Activated naive CD4-positive, alpha-beta T cell treated with anti-CD3 and anti-CD28 coated beads, Interleukin-2, amount 10 ng/mL, durations not matched to agents 5 hours and 36 hours (primary cell): Measurements from ENCODE around the gene ZBTB6. TPM values are rescaled to one million over a fixed set of nuclear protein-coding genes. Genes with fewer than 3 reads are reported as not detected.

Experiments
- total RNA-seq, 2 experiments: library from RNA; stranded (reverse); gene quantifications; one replicate each; pipeline ENCODE4 v1.2.3, GENCODE V29; 2021

Gene ZBTB6, protein sequence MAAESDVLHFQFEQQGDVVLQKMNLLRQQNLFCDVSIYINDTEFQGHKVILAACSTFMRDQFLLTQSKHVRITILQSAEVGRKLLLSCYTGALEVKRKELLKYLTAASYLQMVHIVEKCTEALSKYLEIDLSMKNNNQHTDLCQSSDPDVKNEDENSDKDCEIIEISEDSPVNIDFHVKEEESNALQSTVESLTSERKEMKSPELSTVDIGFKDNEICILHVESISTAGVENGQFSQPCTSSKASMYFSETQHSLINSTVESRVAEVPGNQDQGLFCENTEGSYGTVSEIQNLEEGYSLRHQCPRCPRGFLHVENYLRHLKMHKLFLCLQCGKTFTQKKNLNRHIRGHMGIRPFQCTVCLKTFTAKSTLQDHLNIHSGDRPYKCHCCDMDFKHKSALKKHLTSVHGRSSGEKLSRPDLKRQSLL
- total RNA-seq, result 10 to 100 TPM; 11.4 to 12.2 TPM

DNA sequence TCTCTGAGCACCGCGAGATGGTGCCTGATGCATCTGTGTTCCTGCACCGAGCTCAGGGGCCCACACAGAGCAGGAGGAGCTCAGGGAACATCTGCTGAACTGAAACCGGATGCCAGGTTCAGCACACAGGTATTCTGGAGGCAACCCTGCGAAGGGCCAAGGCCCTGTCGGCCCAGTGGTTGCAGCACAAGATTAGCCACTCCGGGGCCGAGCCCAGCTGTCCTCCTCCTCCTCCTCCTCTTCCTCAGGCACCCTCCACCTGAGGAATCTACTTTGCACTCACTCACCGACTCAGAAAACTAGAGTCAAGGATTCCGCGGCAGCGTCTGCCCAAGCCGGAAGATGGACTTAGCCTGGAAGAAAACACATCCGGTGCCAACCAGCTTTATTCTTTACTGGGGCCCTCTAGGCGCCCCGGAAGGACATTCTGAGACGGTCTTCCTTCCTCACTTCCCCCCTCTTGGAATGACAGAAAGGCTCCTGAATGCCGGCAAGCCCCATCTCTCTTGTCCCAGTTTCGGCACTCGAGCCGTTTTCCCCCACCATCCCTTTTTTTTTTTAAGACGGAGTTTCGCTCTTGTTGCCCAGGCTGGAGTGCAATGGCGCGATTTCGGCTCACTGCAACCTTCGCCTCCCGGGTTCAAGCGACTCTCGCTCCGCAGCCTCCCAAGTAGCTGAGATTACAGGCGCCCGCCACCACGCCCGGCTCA is at the start of gene ZBTB6:
ZBTB6 (minus strand) TSS at position 360 of the 710 bp plus-strand sequence. CDS start 1,251 bp downstream, outside the sequence.

DNA sequence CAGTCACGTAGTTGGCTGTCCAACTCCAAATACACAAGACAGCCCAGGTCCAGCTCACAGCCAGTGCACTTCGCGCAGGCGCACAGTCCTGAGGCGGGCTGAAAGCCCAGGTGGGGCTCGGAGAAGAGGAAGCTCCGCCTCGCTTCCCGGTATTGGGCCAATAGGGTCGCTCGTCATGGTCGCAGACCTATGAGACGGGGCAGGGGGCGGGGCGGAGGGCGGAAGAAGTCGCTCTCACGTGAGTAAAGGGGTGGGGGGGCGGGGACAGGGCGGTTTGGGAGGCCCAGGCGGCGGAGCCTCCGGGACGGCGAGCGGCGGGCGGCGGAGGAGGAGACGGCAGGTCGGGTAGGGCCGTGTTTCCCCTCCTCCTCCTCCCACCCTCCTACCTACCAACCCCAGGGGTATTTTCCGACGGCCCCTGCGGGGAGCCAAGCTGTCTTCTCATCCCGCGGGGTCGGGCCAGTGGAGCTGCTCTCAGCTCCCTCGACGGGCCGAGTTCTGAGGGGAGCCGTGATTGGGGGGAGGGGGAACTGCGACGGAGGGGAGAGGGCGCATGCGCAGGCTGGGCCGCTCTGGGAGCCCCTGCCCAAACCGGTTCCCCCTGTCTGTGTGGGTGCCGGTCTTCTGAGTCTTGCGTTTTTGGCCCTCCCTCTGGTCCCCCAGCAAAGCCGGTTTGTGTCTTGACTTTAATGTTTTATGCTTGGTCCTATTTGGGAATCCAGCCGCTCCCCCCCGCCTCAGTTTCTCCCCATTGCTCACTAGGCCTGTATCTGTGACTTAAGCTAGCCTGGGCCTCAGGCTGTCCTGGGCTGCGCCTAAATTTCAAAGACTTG is 27.8 kb upstream of the ZBTB6 start, which contains the start of gene RABGAP1:
RABGAP1 (plus strand) TSS at position 272 of the 833 bp plus-strand sequence. CDS start 16,040 bp downstream, outside the sequence.

DNA sequence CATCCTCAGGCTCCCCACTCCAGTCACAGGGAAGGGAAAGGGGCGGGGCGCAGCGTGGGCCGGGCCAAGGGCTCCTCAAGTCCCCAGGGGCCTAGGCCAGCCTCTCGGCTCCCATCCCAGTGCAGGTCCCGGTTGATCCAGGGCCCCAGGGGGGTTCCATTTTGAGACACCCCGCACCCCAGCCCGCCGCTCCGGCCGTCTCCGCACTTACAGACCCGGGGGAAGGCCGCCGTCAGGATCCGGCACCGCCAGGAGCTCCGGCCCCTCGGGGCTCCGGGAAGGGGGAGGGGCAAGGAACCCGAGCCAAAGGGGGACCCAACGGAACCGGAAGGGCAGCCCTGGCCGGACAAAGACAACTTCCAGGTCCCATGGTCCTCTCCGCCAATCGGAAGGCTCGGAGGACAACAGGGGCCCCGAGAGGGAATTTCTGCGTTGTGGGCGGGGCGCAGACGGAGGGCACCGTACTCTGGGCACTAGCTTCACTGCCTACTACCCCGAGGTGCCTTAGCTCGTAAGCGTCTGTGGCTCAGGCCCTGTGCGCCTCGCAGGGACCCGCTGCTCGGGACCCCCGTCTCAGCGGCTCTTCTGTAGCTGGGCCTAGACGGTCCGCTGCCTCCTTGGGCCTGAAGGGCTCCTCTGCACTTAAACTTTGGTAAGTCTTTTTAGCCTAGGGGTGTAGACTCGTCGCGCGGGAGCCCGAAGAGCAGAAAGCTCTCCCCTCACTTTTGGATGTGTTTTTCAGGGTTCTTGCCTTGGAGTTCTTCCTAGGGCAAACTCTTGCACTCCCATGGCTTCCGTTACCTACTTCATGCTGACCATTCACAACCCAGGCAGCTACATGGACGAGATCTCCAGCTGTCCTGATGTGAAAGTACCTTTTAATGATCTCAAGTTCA is 18.4 kb upstream of the ZBTB6 start, which contains the start of gene ZBTB26:
ZBTB26 (minus strand) TSS at position 287 of the 896 bp plus-strand sequence. CDS start 11,578 bp downstream, outside the sequence.

DNA sequence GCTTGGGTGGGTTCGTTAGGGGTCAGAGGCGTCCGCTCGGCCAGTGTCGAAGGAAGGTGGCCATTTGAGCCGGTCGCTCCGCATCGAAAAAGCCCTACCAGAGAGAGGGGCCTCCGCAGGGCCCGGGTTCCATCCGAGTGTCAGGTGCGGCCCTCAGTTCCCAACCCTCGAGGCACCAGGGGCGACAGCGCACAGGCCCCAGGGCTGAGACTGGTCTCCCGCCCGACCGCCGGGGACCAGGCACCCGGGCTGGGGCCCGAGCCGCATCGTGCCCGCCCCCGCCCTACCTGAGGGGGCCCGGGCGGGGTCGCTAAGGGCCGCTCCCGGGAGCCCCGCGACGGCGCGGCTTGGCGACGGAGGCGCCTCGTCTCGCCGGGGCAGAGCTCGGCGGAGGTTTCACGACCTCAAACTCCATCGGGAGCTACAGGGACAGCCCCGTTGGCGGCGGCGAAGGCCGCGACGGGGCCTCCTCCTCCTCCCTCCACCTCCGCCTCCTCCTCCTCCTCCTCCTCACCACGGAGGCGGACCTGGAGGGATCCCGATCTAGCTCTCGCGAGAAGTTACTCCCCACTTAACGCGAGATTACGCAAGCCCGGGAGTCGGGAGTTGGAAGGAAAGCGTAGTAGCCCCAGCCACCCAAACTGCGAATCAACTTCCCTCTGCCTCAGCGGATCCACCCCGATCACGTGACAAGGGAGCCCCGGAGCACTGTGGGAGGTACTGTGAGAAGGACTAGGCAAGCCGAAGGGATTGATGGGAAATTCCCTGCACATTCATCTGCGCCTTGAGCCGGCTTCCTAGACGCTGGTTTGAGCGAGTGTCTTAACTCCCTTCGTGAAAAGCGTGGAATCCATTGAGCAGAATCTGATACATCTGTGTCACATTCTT is 8.1 kb downstream of the ZBTB6 start, which contains the start of gene RC3H2:
RC3H2 (minus strand) TSS at position 537 of the 888 bp plus-strand sequence. CDS start 7,850 bp downstream, outside the sequence.

Other genes with a start within 250 kb of the ZBTB6 start
- not detected for gene OR1L3, start 238.2 kb downstream of the ZBTB6 start, total RNA-seq
- not detected for gene OR1L4, start 189.3 kb downstream of the ZBTB6 start, total RNA-seq
- gene OR1L6, start 171.0 kb downstream of the ZBTB6 start, total RNA-seq, result not detected
- gene OR5C1, start 124.4 kb downstream of the ZBTB6 start, total RNA-seq, result not detected
- not detected for gene OR1K1, start 113.2 kb downstream of the ZBTB6 start, total RNA-seq
- gene PDCL, start 84.7 kb downstream of the ZBTB6 start, total RNA-seq, result 10 to 100 TPM; 23.0 to 25.4 TPM
- 10 to 100 TPM; 43.2 to 45.0 TPM for gene RC3H2, start 8.0 kb downstream of the ZBTB6 start, total RNA-seq
- 1 to 10 TPM; 8.1 to 8.8 TPM for gene ZBTB26, start 18.2 kb upstream of the ZBTB6 start, total RNA-seq
- 10 to 100 TPM; 29.8 to 32.6 TPM for gene RABGAP1, start 27.7 kb upstream of the ZBTB6 start, total RNA-seq
- 1 to 10 TPM in 1 of 2 experiments, under 1 TPM in 1; 0.78 to 1.3 TPM for gene GPR21, start 120.3 kb upstream of the ZBTB6 start, total RNA-seq